GM18873 (cell line): ENCODE data around the gene GRM1.
"Not testable (repeated sequence)": the region's sequence is repeated elsewhere in the genome, so short reads cannot be mapped to it uniquely, and the experiment has no call there.

Source experiments
- ATAC-seq: cut with Tn5 transposase; IDR thresholded peaks from one replicate; pipeline ENCODE4 v1.9.1; 2021; ENCODE audit warnings: mild to moderate bottlenecking, moderate library complexity, moderate number of reproducible peaks; ENCODE audit not compliant: unreplicated experiment, low FRiP score

GRM1 gene

DNA sequence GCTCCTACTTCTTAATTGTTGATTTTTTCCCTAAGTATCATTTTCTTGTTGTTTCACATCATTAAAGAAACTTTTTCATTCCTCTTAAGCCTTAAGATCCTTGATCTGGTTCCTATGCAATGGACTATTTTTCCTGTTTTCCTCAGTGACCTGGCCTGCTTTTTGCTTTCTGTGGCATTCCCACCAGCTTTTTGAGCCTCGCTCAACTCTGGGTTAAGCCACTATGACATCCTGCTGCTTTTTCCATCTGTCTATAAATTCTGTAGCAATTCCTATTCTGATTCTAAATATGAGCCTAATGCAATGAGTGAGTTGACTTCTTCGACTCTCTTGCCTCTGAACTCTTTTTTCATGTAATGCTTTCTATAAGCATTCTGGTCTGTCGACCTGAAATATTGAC is 160.3 kb downstream of the GRM1 start:
- ATAC-seq = no peak

DNA sequence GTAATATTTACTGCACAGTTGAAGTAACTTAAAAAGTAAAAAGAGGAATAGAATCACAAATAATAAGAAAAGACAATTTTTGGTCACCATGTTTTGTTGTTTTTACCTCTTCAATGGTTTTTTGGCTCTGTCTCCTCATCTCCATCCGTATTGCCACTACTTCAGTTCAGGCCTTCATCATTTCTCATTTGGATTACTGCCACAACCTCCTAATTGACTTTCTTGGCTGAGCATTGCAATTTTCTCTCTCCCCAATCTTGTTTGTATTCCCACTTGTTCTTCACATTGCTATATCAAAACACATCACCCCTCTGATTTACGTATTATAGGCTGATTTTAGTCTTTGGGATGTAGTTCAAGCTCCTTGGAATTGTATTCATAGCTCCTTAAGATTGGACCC is 161.7 kb downstream of the GRM1 start:
- ATAC-seq = no peak

- no peak for ATAC-seq
These were observed 162.3 kb downstream of the GRM1 start for GRCh38 chr6:146191166-146191565.

GRCh38 chr6:146191612-146192011 is 162.8 kb downstream of the GRM1 start:
- no peak for ATAC-seq

DNA sequence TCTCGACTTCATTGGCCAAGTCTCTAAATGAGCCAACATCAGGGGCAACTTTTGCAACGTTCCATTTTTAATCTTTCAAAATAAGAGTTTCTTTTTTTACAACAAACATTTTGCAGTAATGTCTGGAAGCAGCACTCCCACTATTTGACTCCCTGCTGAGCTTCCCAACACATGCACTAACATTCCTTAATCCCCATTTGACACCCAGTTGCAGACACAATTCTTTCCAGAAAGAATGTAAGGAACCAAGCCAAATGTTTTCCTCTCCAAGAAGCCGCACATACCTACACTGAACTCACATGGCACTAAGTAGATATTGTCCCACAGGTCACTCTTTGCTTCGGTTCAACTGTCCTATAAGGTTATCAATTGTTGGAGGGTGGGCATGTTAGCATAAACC is 165.6 kb downstream of the GRM1 start:
- ATAC-seq = no peak

GRCh38 chr6:146200176-146200575 is 171.3 kb downstream of the GRM1 start:
- ATAC-seq = no peak

DNA sequence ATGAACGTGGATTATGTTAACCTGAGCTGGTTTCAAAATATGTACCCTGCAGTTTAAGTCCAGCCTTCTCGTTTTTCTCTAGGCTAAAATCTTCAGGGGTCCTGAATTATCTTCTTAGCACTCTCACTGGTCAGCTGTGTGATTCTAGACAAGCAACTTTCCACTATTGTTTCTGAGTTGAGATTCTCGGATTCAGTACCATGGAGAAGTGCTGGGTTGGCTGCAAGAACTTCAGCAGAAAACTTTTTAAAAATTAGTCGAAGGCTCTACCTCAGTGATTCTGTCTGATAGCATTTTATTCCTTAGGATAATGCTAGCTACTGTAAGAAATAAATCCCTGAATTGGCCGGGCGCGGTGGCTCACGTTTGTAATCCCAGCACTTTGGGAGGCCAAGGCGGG is 173.7 kb downstream of the GRM1 start:
- no peak for ATAC-seq

DNA sequence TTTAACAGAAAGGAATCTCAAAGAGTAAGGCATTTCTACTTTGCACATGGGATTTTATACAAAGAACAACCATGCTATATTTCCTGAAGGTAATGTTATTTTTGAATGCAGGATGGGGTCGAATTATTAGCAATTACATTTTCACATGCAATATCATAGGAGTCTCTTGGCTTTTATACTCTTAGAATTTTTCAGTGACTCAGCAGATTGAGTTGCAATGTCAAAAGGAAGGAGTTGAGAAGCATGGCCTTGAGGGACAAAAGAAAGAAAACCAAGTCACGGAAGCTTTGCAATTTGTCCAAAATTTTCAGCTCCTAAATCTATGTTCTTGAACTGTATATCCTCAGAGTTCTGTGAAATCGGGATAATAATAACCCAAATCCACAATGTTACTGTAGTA is 181.1 kb downstream of the GRM1 start:
- ATAC-seq = no peak

DNA sequence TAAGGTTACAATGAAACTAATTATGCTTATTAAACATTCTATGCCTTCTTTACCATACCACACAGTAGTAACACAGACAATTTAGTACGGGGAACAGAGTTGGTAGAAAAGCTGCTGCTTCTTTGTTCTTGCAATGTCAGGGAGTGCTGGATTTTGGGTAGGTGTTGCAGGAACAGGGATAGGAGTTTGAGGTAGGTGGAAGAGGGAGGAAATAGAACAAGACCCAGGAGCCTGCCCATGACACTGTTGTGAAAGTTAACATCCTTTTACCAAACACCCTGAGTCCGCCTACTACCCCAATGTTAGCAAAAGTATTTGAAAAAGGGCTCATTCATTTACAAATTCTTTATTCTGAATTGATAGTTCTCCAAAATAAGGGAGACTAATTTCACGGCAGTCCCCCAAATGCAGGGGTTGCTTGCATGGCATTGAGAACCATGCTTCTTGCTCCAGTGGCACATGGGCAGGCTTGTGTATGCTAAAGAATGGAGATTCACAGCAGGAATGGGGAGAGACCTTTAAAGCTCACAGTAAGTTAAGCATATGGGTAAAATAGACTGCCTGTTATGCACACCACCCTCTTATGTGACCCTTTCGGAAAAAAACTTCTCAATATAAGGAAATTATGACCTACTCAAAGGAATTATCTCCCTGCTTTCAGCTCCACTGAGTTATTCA is 181.7 kb downstream of the GRM1 start:
- ATAC-seq = no peak

DNA sequence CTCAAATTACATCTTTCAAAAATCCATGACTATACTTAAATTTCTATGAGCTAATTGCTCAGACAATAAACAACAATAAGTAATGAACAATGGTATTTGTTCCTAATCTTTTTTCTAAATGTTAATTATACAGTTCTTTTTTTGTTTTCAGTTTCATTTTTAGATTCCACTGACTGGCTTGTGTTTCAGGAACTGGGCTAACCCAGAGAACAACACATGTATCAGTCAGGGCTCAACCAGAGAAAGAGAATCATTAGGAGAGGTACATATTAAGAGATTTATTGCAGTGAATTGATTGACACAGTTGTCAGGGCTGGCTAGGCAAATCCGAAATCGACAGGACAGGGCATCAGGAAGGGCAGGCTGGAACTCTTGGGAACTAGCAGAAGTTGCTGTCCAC is 182.8 kb downstream of the GRM1 start:
- ATAC-seq = no peak

DNA sequence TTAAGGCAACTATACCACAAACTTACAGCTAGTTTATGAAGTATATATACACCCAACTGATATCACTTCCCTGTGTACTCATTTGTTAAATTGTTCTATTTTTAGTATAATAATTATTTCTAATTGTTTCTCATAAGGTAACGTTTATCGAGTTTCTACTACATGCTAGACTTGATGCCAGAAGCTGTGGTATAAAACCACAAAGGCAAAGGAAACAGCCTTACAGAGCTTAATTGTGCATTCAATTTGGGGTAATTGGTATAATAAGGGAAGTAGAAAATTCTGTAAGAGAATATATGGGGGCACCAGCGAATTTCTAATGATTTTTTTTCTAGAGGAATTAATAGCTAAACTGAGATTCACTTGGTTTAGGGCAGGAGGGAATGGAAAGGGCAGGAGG is 183.9 kb downstream of the GRM1 start:
- ATAC-seq = no peak

GRCh38 chr6:146219101-146219500 is 190.2 kb downstream of the GRM1 start:
- ATAC-seq = no peak

GRCh38 chr6:146224449-146224848 is 195.6 kb downstream of the GRM1 start:
- ATAC-seq = no peak

- ATAC-seq = no peak
These were observed 196.1 kb downstream of the GRM1 start for GRCh38 chr6:146224988-146225387.

DNA sequence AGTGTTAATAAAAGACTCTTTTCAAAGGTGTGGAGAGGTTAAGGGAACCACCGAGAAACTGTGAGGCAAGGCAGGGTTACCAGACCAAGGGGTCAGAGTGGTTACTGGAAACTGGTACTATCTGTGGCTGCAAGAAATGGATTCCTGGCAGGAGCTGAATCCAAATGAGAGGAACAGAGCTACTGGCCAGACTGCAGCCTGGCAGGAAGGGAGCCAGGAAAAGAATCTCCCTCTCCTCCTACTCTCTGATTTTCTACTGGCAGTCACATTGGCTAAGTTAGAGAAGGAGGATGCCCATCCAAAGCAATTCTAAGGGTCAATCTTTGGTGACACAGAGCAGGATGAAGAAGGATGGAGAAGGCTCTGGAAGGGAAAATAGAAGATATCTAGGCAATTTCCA is 211.5 kb downstream of the GRM1 start:
- ATAC-seq = no peak

DNA sequence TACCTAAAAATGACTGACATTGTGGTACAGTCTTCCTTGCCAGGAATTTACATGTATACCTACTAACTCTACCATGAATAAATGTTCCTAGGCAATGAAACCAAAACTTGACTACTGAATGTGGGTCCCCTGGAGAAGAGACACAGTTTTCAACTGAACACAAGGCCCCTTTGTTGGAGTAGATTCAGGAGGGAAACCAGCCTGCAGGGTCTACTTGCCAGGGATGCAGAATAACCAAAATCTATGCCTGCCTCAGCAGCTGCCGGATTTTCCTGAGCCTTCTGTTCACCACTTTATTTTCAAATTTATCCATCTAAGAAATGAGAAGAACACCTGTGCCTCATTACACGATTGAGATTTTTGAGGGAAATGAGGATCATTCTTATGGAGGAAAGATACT is 211.9 kb downstream of the GRM1 start:
- no peak for ATAC-seq

GRCh38 chr6:146243646-146244045 is 214.8 kb downstream of the GRM1 start:
- ATAC-seq = not testable (repeated sequence)

- ATAC-seq = no peak
These were observed 215.8 kb downstream of the GRM1 start for GRCh38 chr6:146244630-146245143.

GRCh38 chr6:146246028-146246427 is 217.2 kb downstream of the GRM1 start:
- ATAC-seq = no peak

DNA sequence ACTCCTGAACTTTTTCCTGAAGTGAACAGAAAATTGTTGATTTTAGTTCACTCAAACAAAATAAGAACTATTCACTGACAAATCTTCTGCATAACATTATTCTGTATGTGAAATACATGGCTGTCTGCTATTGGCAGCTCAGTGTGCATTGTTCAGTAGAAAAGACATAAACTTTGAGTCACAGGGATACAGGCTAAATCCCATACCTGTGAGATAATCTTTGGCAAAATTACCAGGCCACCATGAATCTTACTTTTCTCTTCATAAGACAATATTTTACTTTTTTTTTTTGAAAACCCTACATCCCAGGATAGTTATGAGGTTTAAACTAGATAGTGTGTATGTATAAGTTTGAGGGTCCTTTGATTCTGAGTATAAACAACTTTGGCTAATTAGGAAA is 224.8 kb downstream of the GRM1 start:
- ATAC-seq = no peak

- no peak for ATAC-seq
These were observed 229.3 kb downstream of the GRM1 start for GRCh38 chr6:146258206-146258605.

DNA sequence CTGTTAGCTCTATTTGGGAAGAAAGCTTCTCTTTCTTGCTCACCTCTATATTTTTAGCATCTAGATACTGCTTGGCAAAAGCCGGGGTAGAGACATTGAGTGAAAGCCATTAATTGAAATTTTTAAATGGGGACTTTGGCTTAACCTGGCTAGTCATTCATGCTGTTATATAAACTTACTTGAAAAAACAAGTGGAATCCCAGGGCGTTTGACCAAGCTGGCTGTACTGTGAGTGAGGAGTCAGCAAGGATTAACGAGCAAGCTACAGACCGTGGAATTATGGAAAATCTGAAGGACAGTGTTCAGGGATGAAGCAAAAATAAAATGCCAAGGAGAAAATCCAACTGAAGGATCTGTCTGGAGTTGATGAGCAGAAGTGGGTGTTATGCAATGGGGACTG is 232.0 kb downstream of the GRM1 start:
- ATAC-seq = no peak

DNA sequence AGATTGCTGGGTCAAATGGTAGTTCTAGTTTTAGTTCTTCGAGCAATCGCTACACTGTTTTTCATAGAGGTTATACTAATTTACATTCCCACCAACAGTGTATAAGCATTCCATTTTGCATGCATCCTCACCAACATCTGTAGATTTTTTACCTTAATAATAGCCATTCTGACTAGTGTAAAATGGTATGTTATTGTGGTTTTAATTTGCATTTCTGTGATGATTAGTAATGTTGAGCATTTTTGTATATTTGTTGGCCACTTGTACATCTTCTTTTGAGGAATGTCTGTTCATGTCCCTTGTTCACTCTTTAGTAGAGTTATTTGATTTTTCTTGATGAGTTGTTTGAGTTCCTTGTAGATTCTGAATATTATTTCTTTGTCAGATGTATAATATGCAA is 236.2 kb downstream of the GRM1 start:
- ATAC-seq = no peak
